ENCODE data around the gene KCNT2.

DNA sequence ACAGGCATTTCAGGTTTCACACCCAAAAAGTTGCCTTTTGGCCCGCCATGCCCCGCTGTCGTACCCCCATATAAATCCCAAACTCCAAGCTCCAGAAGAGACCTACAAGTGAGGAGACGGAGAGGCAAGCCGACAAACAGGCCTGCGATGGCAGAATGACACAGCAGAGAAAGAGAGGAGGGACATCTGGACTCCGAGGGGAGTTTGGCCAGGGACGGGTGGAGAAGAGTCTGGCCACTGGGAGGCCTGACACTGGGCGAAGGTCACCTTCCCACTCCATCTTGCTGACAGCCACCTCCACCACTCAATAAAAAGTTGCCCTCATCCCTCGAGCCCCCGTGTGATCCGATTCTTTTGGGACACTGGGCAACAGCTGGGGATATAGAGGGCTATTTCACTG lies 41.8 kb upstream of the KCNT2 start:
- TF ChIP-seq POLR2A (IDR thresholded peaks at IDR 0.05) = no peak
- TF ChIP-seq, protein P1, sequence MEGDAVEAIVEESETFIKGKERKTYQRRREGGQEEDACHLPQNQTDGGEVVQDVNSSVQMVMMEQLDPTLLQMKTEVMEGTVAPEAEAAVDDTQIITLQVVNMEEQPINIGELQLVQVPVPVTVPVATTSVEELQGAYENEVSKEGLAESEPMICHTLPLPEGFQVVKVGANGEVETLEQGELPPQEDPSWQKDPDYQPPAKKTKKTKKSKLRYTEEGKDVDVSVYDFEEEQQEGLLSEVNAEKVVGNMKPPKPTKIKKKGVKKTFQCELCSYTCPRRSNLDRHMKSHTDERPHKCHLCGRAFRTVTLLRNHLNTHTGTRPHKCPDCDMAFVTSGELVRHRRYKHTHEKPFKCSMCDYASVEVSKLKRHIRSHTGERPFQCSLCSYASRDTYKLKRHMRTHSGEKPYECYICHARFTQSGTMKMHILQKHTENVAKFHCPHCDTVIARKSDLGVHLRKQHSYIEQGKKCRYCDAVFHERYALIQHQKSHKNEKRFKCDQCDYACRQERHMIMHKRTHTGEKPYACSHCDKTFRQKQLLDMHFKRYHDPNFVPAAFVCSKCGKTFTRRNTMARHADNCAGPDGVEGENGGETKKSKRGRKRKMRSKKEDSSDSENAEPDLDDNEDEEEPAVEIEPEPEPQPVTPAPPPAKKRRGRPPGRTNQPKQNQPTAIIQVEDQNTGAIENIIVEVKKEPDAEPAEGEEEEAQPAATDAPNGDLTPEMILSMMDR (IDR thresholded peaks at IDR 0.05) = no peak

All from thyroid gland (tissue), 4 donors.